Activated naive CD4-positive, alpha-beta T cell treated with anti-CD3 and anti-CD28 coated beads for 36 hours (primary cell): Measurements from ENCODE around the gene PNP. TPM values are rescaled to one million over a fixed set of nuclear protein-coding genes. Genes with fewer than 3 reads are reported as not detected.

Source experiments
- CTCF ChIA-PET: fragments of 350-600 bp; sonication (Branson Sonifier 250); formaldehyde crosslinking; loops from one replicate; lab custom pipeline; 2021; ENCODE audit warnings: antibody characterized with exemption; lab: Charles Lee
- DNase-seq: peaks from one replicate; pipeline ENCODE4 v3.0.0-alpha.2; 2020
- H3K27ac Mint-ChIP-seq: one replicate; pipeline ENCODE4 v1.8.0; 2021; ENCODE audit warnings: mild to moderate bottlenecking, mixed read lengths
- H3K27me3 Mint-ChIP-seq: one replicate; pipeline ENCODE4 v1.8.0; 2021; ENCODE audit warnings: low read depth, mixed read lengths
- H3K36me3 Mint-ChIP-seq: one replicate; pipeline ENCODE4 v1.8.0; 2021; ENCODE audit warnings: low read depth, mixed read lengths
- H3K4me1 Mint-ChIP-seq: one replicate; pipeline ENCODE4 v1.8.0; 2021; ENCODE audit warnings: low read depth, mixed read lengths
- H3K4me3 Mint-ChIP-seq: one replicate; pipeline ENCODE4 v1.8.0; 2021; ENCODE audit warnings: mild to moderate bottlenecking, moderate library complexity, mixed read lengths
- H3K9me3 Mint-ChIP-seq: one replicate; pipeline ENCODE4 v1.8.0; 2021; ENCODE audit warnings: mixed read lengths
- intact Hi-C: fragments of 100-400 bp; cut with micrococcal nuclease; formaldehyde crosslinking; loops from one replicate; pipeline ENCODE4 v1.15.1; 2023
- total RNA-seq, 2 experiments: library from RNA; stranded (reverse); gene quantifications; one replicate each; pipeline ENCODE4 v1.2.3, GENCODE V29; 2021

Gene PNP
- total RNA-seq, 2 experiments from 2014 or later: 187 to 191 TPM

DNA sequence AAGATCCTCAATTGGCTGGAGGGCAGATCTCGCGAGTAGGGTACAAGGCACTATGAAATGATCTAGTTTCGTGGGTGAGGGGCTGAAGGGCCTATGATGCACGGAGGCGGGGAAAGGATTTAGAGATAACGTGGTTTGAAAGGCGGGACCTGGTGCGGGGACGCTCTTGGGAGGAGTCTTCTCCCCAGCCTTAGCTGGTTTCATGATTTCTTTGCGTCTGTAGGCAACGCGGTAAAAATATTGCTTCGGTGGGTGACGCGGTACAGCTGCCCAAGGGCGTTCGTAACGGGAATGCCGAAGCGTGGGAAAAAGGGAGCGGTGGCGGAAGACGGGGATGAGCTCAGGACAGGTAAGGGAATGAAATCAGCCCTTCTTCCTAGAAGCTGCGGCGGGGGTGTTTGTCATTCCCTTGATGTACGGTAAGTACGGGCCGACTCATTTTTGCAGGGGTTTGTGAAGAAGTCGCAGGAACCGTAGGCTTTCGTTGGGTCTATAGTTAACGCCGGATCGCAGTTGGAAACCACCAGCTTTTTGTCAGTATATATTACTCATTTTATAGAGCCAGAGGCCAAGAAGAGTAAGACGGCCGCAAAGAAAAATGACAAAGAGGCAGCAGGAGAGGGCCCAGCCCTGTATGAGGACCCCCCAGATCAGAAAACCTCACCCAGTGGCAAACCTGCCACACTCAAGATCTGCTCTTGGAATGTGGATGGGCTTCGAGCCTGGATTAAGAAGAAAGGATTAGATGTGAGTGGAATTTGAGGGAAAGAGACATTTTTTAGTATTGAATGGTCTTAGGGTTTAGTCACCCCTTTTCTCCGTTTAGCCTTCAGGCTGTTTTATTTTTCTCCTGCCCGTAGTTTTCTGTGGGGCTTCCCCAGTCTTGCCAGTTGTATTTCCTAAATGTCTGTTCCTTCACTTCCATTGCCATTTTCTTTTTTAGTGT lies 13.6 kb upstream of the PNP start:
- DNase-seq: peak; percentile 63
- Mint-ChIP-seq H3K36me3 (peaks cover 42% of the 10 kb centered on the region), H3K27me3 (no peaks in the 10 kb centered on the region), H3K27ac (no peak overlapping the region), H3K9me3 (no peaks in the 10 kb centered on the region), H3K4me3 (no peak overlapping the region), H3K4me1 (peaks cover 36% of the 10 kb centered on the region)
- CTCF ChIA-PET: interaction anchor here (0.7 to 4.6 kb wide), 11 partner anchors 14 to 226 kb away, joined by 3 to 33 read pairs (median 4); partner anchors contain the start of genes PARP2, PNP and TEP1
- intact Hi-C loops: loop anchor here (1.0 kb wide), 11 partner anchors 14 to 227 kb away; partner anchors contain the start of genes CCNB1IP1, PARP2 and TEP1

DNA sequence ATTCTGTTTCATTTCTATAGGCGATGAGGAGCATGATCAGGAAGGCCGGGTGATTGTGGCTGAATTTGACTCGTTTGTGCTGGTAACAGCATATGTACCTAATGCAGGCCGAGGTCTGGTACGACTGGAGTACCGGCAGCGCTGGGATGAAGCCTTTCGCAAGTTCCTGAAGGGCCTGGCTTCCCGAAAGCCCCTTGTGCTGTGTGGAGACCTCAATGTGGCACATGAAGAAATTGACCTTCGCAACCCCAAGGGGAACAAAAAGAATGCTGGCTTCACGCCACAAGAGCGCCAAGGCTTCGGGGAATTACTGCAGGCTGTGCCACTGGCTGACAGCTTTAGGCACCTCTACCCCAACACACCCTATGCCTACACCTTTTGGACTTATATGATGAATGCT lies 12.2 kb upstream of the PNP start:
- CTCF ChIA-PET: interaction anchor here (4.6 kb wide), 1 partner anchor 42 kb away, joined by 33 read pairs; the partner anchor contains the start of gene TEP1
- H3K4me1 Mint-ChIP-seq: peaks cover 35% of the 10 kb centered on the region
- DNase-seq: no peak
- H3K27ac Mint-ChIP-seq: no peak overlapping the region
- H3K4me3 Mint-ChIP-seq: no peak overlapping the region
- intact Hi-C loops: no loop called here
- H3K9me3 Mint-ChIP-seq: no peaks in the 10 kb centered on the region
- H3K36me3 Mint-ChIP-seq: peaks cover 38% of the 10 kb centered on the region
- no peaks in the 10 kb centered on the region for H3K27me3 Mint-ChIP-seq

- peak overlapping the region; percentile 47 for H3K27ac Mint-ChIP-seq
- peaks cover 29% of the 10 kb centered on the region for H3K36me3 Mint-ChIP-seq
- CTCF ChIA-PET: no interaction called here
- DNase-seq: no peak
- no peak overlapping the region for H3K4me3 Mint-ChIP-seq
- intact Hi-C loops: no loop called here
- H3K4me1 Mint-ChIP-seq: peaks cover 29% of the 10 kb centered on the region
- no peaks in the 10 kb centered on the region for H3K27me3 Mint-ChIP-seq
- H3K9me3 Mint-ChIP-seq: no peaks in the 10 kb centered on the region
Measured at GRCh38 chr14:20458031-20458789, 11.0 kb upstream of the PNP start.

GRCh38 chr14:20460458-20461224 lies 8.6 kb upstream of the PNP start:
- peaks cover 29% of the 10 kb centered on the region for H3K36me3 Mint-ChIP-seq
- peak; percentile 58 for DNase-seq
- no peaks in the 10 kb centered on the region for H3K27me3 Mint-ChIP-seq
- H3K4me1 Mint-ChIP-seq: peaks cover 29% of the 10 kb centered on the region
- no peaks in the 10 kb centered on the region for H3K9me3 Mint-ChIP-seq
- peak overlapping the region; percentile 93 for H3K27ac Mint-ChIP-seq
- H3K4me3 Mint-ChIP-seq: peak overlapping the region; percentile 92
- CTCF ChIA-PET: interaction anchor here (0.6 to 3.2 kb wide), 5 partner anchors 46 to 405 kb away, joined by 4 to 16 read pairs (median 4); partner anchors contain the start of genes CCNB1IP1 and PARP2
- intact Hi-C loops: loop anchor here (1.0 to 10.0 kb wide), 9 partner anchors 9 to 807 kb away; partner anchors contain the start of genes HNRNPC, PARP2, PNP and TEP1

DNA sequence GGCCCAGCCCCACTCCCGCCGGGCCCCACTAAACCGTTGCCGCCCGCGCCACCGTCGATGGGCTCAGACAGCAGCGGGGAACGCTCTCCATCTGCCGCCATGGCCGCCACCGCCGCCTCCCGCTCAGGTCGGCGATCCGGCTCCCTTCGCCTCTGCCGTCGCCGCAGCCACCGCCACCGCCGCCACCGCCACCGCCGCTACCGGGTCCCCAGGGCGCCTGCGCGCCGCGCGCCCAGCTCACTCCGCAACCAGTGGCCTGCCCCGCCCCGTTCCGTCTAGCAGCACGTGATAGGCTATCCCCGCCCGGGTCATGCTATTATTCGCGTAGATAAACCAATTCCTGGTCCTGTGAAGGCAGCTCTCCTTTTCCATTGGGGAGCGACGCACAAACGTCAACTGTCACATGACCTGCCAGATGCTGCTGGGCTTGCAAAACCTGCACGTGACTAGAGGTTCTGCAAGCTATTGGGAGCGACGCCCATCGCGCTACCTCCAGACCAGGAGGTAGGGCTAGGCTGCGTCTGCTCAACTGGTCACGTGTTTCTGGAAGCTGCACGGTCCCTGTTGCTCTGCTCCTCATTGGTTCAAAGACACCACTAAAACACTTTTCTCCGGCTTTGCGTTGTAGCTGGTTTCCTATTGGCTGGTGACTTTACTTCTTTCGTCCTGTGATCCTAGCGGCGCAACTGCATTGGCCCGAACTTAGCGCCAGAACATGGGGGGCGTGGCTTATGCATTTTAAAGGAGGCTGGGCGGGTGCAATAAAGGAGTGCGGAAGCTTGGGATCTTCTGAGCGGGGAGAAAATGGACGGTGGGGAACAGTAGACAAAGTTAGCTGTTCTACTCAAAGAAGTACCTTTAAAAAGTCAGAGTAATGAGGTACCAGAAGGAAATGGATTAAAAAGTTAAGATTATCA lies 7.7 kb upstream of the PNP start, which contains the start of gene PIP4P1:
Gene PIP4P1 (minus strand): TSS at position 210 of the 917 bp plus-strand sequence. CDS start 109 bp downstream, at position 101.
- peak within 1 kb of the TSS; percentile 92 for H3K4me3 Mint-ChIP-seq
- H3K4me1 Mint-ChIP-seq: peaks cover 29% of the 10 kb centered on the region
- CTCF ChIA-PET: interaction anchor here (0.6 to 3.2 kb wide), 6 partner anchors 8 to 405 kb away, joined by 3 to 16 read pairs (median 4); partner anchors contain the start of genes CCNB1IP1 and PARP2
- H3K9me3 Mint-ChIP-seq: no peaks in the 10 kb centered on the region
- H3K27me3 Mint-ChIP-seq: no peaks in the 10 kb centered on the region
- DNase-seq: peak; percentile 99
- H3K36me3 Mint-ChIP-seq: peaks cover 29% of the 10 kb centered on the region
- peak within 1 kb of the TSS; percentile 96 for H3K27ac Mint-ChIP-seq
- intact Hi-C loops: loop anchor here (1.0 to 10.0 kb wide), 9 partner anchors 8 to 806 kb away; partner anchors contain the start of genes HNRNPC, PARP2, PNP and TEP1

DNA sequence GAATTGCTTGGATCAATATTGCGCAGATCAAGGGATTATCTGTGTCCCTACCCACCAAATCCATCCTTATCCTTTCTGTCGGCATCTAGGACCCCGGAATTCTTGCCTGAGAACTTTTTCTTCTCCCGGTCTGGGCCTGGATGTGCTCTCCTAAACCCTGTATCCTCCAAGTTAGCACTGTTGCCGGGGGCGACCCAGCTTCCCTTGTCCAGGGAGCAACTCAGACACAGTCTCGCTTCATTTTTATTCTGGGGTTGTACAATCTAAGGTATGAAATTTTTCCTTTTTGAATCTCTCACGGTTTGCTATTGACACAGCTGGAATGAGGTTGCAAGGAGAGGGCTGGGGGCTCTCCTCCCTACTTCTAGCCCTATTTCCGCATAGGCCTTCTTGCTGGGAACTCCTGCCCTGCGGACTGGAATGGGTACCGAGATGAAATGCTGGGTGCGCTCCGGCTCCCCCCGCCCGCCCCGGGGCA lies 403 bp upstream of the PNP start:
- Mint-ChIP-seq H3K9me3 (no peaks in the 10 kb centered on the region), H3K27ac (peak overlapping the region; percentile 97), H3K27me3 (no peaks in the 10 kb centered on the region), H3K36me3 (peaks cover 32% of the 10 kb centered on the region), H3K4me3 (peak overlapping the region; percentile 88), H3K4me1 (peaks cover 30% of the 10 kb centered on the region)
- CTCF ChIA-PET: interaction anchor here (0.9 to 1.1 kb wide), 2 partner anchors 14 to 26 kb away, joined by 4 to 6 read pairs; partner anchors contain the start of genes APEX1 and OSGEP
- DNase-seq: no peak
- intact Hi-C loops: loop anchor here (1.0 to 10.0 kb wide), 8 partner anchors 8 to 506 kb away; partner anchors contain the start of genes PARP2 and PIP4P1

DNA sequence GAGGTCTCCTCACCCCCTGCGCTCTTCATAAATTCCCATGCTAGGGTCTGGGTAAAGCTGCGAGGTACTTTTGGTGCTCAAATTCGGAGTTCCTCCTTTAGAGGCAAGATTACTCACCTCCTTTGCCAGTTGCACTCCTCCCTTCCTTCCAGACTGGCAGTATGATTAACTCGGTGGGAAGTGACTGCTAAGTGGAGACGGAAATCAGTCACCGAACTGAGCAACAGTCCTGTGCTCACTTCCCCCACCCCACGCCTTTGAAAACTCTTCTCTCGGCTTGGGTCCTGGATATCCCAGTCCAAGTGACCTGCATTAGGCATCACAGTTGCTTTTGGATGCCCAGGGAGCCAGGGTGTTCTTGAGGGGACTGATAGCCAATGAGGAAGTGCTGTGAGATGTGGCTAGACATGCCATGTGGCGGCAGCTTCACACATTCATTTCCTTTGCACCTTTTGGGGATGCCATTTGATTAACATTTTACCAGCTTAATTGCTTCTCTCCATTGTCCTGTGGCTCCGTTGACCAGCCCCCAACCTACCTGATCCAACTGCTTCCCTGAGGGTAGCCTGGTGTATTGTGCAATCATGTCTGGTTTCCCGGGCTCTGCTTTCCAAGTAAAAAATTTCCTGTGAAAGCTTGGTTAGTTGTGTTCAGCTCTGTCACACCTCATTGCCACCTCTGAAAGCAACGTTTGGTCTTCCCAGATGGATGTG lies 840 bp downstream of the PNP start:
- CTCF ChIA-PET: interaction anchor here (1.1 to 1.6 kb wide), 6 partner anchors 14 to 137 kb away, joined by 3 to 7 read pairs (median 4); partner anchors contain the start of gene TEP1
- Mint-ChIP-seq H3K36me3 (peaks cover 44% of the 10 kb centered on the region), H3K27ac (peak overlapping the region; percentile 97), H3K4me3 (peak overlapping the region; percentile 88), H3K27me3 (no peaks in the 10 kb centered on the region), H3K4me1 (peaks cover 43% of the 10 kb centered on the region), H3K9me3 (no peaks in the 10 kb centered on the region)
- peak; percentile 84 for DNase-seq
- intact Hi-C loops: loop anchor here (1.0 to 10.0 kb wide), 11 partner anchors 7 to 505 kb away; partner anchors contain the start of genes APEX1, PARP2 and PIP4P1

- Mint-ChIP-seq H3K27me3 (no peaks in the 10 kb centered on the region), H3K4me1 (peaks cover 48% of the 10 kb centered on the region), H3K27ac (peak overlapping the region; percentile 97), H3K9me3 (no peaks in the 10 kb centered on the region), H3K4me3 (peak overlapping the region; percentile 88), H3K36me3 (peaks cover 50% of the 10 kb centered on the region)
- CTCF ChIA-PET: interaction anchor here (1.1 to 1.6 kb wide), 6 partner anchors 14 to 143 kb away, joined by 3 to 7 read pairs (median 3); partner anchors contain the start of gene TEP1
- intact Hi-C loops: loop anchor here (1.0 kb wide), 3 partner anchors 15 to 29 kb away; partner anchors contain the start of gene APEX1
- no peak for DNase-seq
Measured at GRCh38 chr14:20470603-20470901, 1.3 kb downstream of the PNP start.

- Mint-ChIP-seq H3K27ac (peak overlapping the region; percentile 62), H3K4me1 (peaks cover 69% of the 10 kb centered on the region), H3K27me3 (no peaks in the 10 kb centered on the region), H3K36me3 (peaks cover 70% of the 10 kb centered on the region), H3K9me3 (no peaks in the 10 kb centered on the region), H3K4me3 (peak overlapping the region; percentile 63)
- DNase-seq: no peak
- intact Hi-C loops: no loop called here
- CTCF ChIA-PET: no interaction called here
Measured at GRCh38 chr14:20472536-20473169, 3.4 kb downstream of the PNP start.
